ENCODE results near the gene DEFB127. TPM values are rescaled to one million over a fixed set of nuclear protein-coding genes. Genes with fewer than 3 reads are reported as not detected.

DEFB127 gene
- polyA plus RNA-seq, 3 donors = not detected

DNA sequence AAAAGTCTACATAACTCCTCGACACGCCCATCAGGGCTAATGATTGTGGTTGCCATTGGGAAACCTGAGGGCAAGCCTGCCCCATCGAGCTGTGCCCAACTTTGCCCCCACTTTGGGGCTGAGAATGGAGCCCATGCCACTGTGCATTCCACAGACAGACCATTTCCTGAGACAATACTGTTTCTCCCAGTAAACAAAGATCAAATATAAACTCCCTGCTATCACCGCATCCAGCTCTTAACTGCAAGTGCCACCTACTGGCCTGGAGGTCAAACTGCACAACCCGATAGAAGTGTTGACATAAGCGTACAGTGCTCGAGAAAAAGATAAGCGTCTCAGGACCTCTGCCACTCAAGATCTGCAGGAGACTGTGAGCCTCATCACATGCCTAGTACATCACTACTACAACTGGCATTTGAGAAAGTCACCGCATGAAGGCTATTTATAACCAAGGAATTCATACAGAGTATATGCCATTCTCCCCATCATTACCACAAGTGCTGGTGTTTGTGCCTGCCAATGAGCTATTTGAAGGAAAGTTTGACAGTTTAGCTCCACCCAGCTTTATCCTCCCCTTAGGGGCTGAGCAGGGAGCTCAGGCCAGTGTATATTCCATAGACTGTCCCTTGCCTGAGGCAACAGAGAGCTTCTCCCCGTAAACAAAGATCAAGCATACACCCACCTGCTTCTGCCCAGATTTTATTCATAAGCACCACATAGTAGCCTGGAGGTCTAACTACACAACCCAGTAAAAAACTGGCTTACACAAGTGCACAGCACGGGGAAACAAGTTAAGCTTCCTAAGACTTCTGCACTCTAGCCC, 19.4 kb upstream of the DEFB127 start:
- no peak overlapping the region for H3K9ac ChIP-seq (ENCODE audit: insufficient read depth, low read length, poor library complexity, severe bottlenecking)
- Mint-ChIP-seq H3K36me3 (no peaks in the 10 kb centered on the region), H3K27ac (no peak overlapping the region), H3K27me3 (ENCODE audit: low read depth in 3 of 3) (peaks cover 8 to 21% (median 18%) of the 10 kb centered on the region in 3 donors), H3K9me3 (peaks cover under 1 to 16% (median 9%) of the 10 kb centered on the region in 7 donors), H3K4me1 (no peaks in the 10 kb centered on the region), H3K4me3 (no peak overlapping the region)
- no peaks in the 10 kb centered on the region for H3K79me2 ChIP-seq (ENCODE audit: insufficient read depth, low read length)
- no peak overlapping the region for H3K4me2 ChIP-seq (replicated peaks; ENCODE audit: extremely low read depth, low read length, poor library complexity, severe bottlenecking)
- H3K36me3 ChIP-seq (replicated peaks in 1 of 2; ENCODE audit: control insufficient read depth in 1 of 2, insufficient read depth in 2 of 2, low read length in 2 of 2) = no peaks in the 10 kb centered on the region
- no peaks in the 10 kb centered on the region for H3K4me1 ChIP-seq (ENCODE audit: control insufficient read depth in 1 of 2, insufficient read depth in 2 of 2, low read length in 2 of 2)
- H3K4me3 ChIP-seq (replicated peaks in 1 of 3; ENCODE audit: low read depth in 2 of 3, low read length in 3 of 3) = no peak overlapping the region
- peaks cover 6 to 8% of the 10 kb centered on the region in 2 donors for H3K27me3 ChIP-seq (ENCODE audit: control insufficient read depth in 2 of 2, insufficient read depth in 2 of 2, low read length in 2 of 2)
- WGBS (ENCODE audit: insufficient coverage) = 95% methylated on average over 8 of the region's 11 CpGs
- H2AFZ ChIP-seq (ENCODE audit: insufficient read depth, low read depth, low read length, poor library complexity, severe bottlenecking) = no peak overlapping the region
- TF ChIP-seq, protein P1, sequence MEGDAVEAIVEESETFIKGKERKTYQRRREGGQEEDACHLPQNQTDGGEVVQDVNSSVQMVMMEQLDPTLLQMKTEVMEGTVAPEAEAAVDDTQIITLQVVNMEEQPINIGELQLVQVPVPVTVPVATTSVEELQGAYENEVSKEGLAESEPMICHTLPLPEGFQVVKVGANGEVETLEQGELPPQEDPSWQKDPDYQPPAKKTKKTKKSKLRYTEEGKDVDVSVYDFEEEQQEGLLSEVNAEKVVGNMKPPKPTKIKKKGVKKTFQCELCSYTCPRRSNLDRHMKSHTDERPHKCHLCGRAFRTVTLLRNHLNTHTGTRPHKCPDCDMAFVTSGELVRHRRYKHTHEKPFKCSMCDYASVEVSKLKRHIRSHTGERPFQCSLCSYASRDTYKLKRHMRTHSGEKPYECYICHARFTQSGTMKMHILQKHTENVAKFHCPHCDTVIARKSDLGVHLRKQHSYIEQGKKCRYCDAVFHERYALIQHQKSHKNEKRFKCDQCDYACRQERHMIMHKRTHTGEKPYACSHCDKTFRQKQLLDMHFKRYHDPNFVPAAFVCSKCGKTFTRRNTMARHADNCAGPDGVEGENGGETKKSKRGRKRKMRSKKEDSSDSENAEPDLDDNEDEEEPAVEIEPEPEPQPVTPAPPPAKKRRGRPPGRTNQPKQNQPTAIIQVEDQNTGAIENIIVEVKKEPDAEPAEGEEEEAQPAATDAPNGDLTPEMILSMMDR (IDR thresholded peaks at IDR 0.05) = peak; percentile 28
- H3K9me3 ChIP-seq (replicated peaks in 1 of 2; ENCODE audit: control insufficient read depth in 1 of 2, insufficient read depth in 1 of 2, low read length in 2 of 2) = peaks cover 6 to 7% of the 10 kb centered on the region in 2 donors
- intact Hi-C loops (cut with micrococcal nuclease) = no loop called here
- H4K20me1 ChIP-seq (ENCODE audit: insufficient read depth, low read length) = no peaks in the 10 kb centered on the region
- DNase-seq = no peak
- no peak overlapping the region for H3K27ac ChIP-seq (ENCODE audit: low read depth in 1 of 2, low read length in 2 of 2)

DNA sequence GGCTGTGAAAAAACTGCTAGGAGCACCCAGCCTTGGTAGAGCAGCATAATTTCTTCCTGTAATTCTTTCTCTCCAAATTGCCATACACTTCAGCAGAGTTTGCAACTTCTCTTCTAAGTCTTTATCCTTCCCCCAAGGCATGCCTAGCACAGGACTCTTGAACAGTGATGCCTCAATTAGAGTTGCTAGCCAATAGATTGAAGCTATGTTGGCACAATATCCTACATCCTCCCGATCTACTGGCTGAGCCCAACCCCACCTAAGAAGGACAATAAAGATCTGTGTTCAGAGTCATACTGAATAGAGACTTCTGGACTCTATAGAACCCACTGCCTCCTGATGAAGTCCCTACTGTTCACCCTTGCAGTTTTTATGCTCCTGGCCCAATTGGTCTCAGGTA, 15.0 kb upstream of the DEFB127 start, which contains the start of gene DEFB126:
Gene DEFB126 (plus strand): TSS at position 301 of the 400 bp plus-strand sequence. CDS start 39 bp downstream, at position 340.
- H3K4me1 ChIP-seq (ENCODE audit: control insufficient read depth in 1 of 2, insufficient read depth in 2 of 2, low read length in 2 of 2) = no peaks in the 10 kb centered on the region
- H3K4me2 ChIP-seq (replicated peaks; ENCODE audit: extremely low read depth, low read length, poor library complexity, severe bottlenecking) = no peak within 1 kb of the TSS
- no peak within 1 kb of the TSS for H3K4me3 Mint-ChIP-seq
- DNase-seq = no peak
- intact Hi-C loops (cut with micrococcal nuclease) = no loop called here
- H3K9me3 ChIP-seq (replicated peaks in 1 of 2; ENCODE audit: control insufficient read depth in 1 of 2, insufficient read depth in 1 of 2, low read length in 2 of 2) = peaks cover 6% of the 10 kb centered on the region in 2 donors
- H3K9ac ChIP-seq (ENCODE audit: insufficient read depth, low read length, poor library complexity, severe bottlenecking) = no peak within 1 kb of the TSS
- no CpG with 5 or more reads among the region's 1 CpG for WGBS (ENCODE audit: insufficient coverage)
- no peak within 1 kb of the TSS for H3K27ac ChIP-seq (ENCODE audit: low read depth in 1 of 2, low read length in 2 of 2)
- no peaks in the 10 kb centered on the region for H3K36me3 ChIP-seq (replicated peaks in 1 of 2; ENCODE audit: control insufficient read depth in 1 of 2, insufficient read depth in 2 of 2, low read length in 2 of 2)
- H2AFZ ChIP-seq (ENCODE audit: insufficient read depth, low read depth, low read length, poor library complexity, severe bottlenecking) = no peak within 1 kb of the TSS
- no peaks in the 10 kb centered on the region for H3K4me1 Mint-ChIP-seq
- no peaks in the 10 kb centered on the region for H4K20me1 ChIP-seq (ENCODE audit: insufficient read depth, low read length)
- H3K36me3 Mint-ChIP-seq = no peaks in the 10 kb centered on the region
- H3K27me3 ChIP-seq (ENCODE audit: control insufficient read depth in 2 of 2, insufficient read depth in 2 of 2, low read length in 2 of 2) = peaks cover 16 to 36% of the 10 kb centered on the region in 2 donors
- H3K27me3 Mint-ChIP-seq (ENCODE audit: low read depth in 3 of 3) = peaks cover 12 to 32% (median 29%) of the 10 kb centered on the region in 3 donors
- H3K27ac Mint-ChIP-seq = peak within 1 kb of the TSS in 1 of 7 donors; percentile 3
- no peak within 1 kb of the TSS for H3K4me3 ChIP-seq (replicated peaks in 1 of 3; ENCODE audit: low read depth in 2 of 3, low read length in 3 of 3)
- H3K79me2 ChIP-seq (ENCODE audit: insufficient read depth, low read length) = no peaks in the 10 kb centered on the region
- H3K9me3 Mint-ChIP-seq = peaks cover 2 to 11% (median 6%) of the 10 kb centered on the region in 7 donors
- TF ChIP-seq, protein P1 (IDR thresholded peaks at IDR 0.05) = no peak
